IPS DF 6.9 (cell line): ENCODE data around the gene FAM81A.
A peak's percentile ranks its signal among the peaks of the same experiment; 100 is the strongest.
"Not testable (repeated sequence)": the region's sequence is repeated elsewhere in the genome, so short reads cannot be mapped to it uniquely, and the experiment has no call there.

Source experiments
- DNase-seq: peaks from one replicate; pipeline ENCODE4 v3.0.0-alpha.2; 2013; ENCODE audit warnings: low read depth, low spot score
- H3K27ac ChIP-seq: one replicate; pipeline ENCODE4 v1.5.1; 2013; ENCODE audit warnings: low read length, control low read depth
- H3K27me3 ChIP-seq: 2 replicates; pipeline ENCODE4 v1.6.1; 2013; ENCODE audit warnings: mild to moderate bottlenecking, low read length; ENCODE audit not compliant: control insufficient read depth, insufficient read depth
- H3K36me3 ChIP-seq: 2 replicates; pipeline ENCODE4 v1.6.1; 2013; ENCODE audit warnings: low read length; ENCODE audit not compliant: control insufficient read depth, insufficient read depth
- H3K4me1 ChIP-seq: 2 replicates; pipeline ENCODE4 v1.6.1; 2013; ENCODE audit warnings: low read length; ENCODE audit not compliant: control insufficient read depth, insufficient read depth
- H3K4me3 ChIP-seq: 2 replicates; pipeline ENCODE4 v1.5.1; 2013; ENCODE audit warnings: mild to moderate bottlenecking, low read length
- H3K9me3 ChIP-seq: 2 replicates; pipeline ENCODE4 v1.6.1; 2013; ENCODE audit warnings: low read length, inconsistent platforms; ENCODE audit not compliant: control insufficient read depth, insufficient read depth
- WGBS: extraction: QIAGEN DNeasy Blood & Tissue Kit; methylation state at CpG from one replicate; pipeline ENCODE4 v1.1.7; 2013; ENCODE audit warnings: mixed read lengths, missing lambda C conversion rate; ENCODE audit not compliant: insufficient read length, insufficient coverage; 5-methylcytosine and 5-hydroxymethylcytosine counted together

FAM81A gene

GRCh38 chr15:59420986-59421618 lies 16.9 kb upstream of the FAM81A start:
- H3K27me3 ChIP-seq, result no peaks in the 10 kb centered on the region
- no CpG with 5 or more reads among the region's 16 CpGs for WGBS
- no peaks in the 10 kb centered on the region for H3K4me1 ChIP-seq
- no peak overlapping the region for H3K4me3 ChIP-seq
- H3K9me3 ChIP-seq, result no peaks in the 10 kb centered on the region
- DNase-seq, result peak; percentile 68
- no peak overlapping the region for H3K27ac ChIP-seq
- H3K36me3 ChIP-seq, result no peaks in the 10 kb centered on the region

- no peaks in the 10 kb centered on the region for H3K9me3 ChIP-seq
- H3K36me3 ChIP-seq, result no peaks in the 10 kb centered on the region
- no peaks in the 10 kb centered on the region for H3K4me1 ChIP-seq
- no CpG with 5 or more reads among the region's 5 CpGs for WGBS
- no peak for DNase-seq
- no peaks in the 10 kb centered on the region for H3K27me3 ChIP-seq
- no peak overlapping the region for H3K4me3 ChIP-seq
- H3K27ac ChIP-seq, result no peak overlapping the region
Measured at GRCh38 chr15:59424616-59425015, 13.4 kb upstream of the FAM81A start.

GRCh38 chr15:59428898-59429297 lies 9.1 kb upstream of the FAM81A start:
- no CpG with 5 or more reads among the region's 3 CpGs for WGBS
- not testable (repeated sequence) for H3K4me3 ChIP-seq, DNase-seq, H3K27ac ChIP-seq, H3K9me3 ChIP-seq, H3K36me3 ChIP-seq, H3K4me1 ChIP-seq, H3K27me3 ChIP-seq

- Histone ChIP-seq H3K4me3 (no peak overlapping the region), H3K9me3 (no peaks in the 10 kb centered on the region), H3K27me3 (peaks cover 14% of the 10 kb centered on the region), H3K4me1 (no peaks in the 10 kb centered on the region), H3K27ac (no peak overlapping the region), H3K36me3 (no peaks in the 10 kb centered on the region)
- no peak for DNase-seq
- no CpG with 5 or more reads among the region's 1 CpG for WGBS
Measured at GRCh38 chr15:59432389-59432788, 5.6 kb upstream of the FAM81A start.

GRCh38 chr15:59434481-59434880 lies 3.5 kb upstream of the FAM81A start:
- H3K27ac ChIP-seq, result no peak overlapping the region
- no peaks in the 10 kb centered on the region; the same call in 1 of the 2 replicates for H3K4me1 ChIP-seq
- WGBS, result no CpG with 5 or more reads among the region's 4 CpGs
- H3K9me3 ChIP-seq, result no peaks in the 10 kb centered on the region
- H3K27me3 ChIP-seq, result peaks cover 24% of the 10 kb centered on the region
- no peak overlapping the region for H3K4me3 ChIP-seq
- no peak for DNase-seq
- H3K36me3 ChIP-seq, result no peaks in the 10 kb centered on the region

GRCh38 chr15:59436774-59437141 lies 1.2 kb upstream of the FAM81A start:
- Histone ChIP-seq H3K27me3 (peaks cover 24% of the 10 kb centered on the region), H3K4me1 (no peaks in the 10 kb centered on the region; the same call in 1 of the 2 replicates), H3K36me3 (no peaks in the 10 kb centered on the region), H3K27ac (no peak overlapping the region), H3K4me3 (no peak overlapping the region), H3K9me3 (no peaks in the 10 kb centered on the region)
- WGBS, result no CpG with 5 or more reads among the region's 6 CpGs
- no peak for DNase-seq

- no peak for DNase-seq
- Histone ChIP-seq H3K27me3 (peaks cover 24% of the 10 kb centered on the region), H3K27ac (no peak overlapping the region), H3K4me3 (peak overlapping the region; percentile 53; the same call in 1 of the 2 replicates), H3K36me3 (no peaks in the 10 kb centered on the region), H3K4me1 (no peaks in the 10 kb centered on the region; the same call in 1 of the 2 replicates), H3K9me3 (no peaks in the 10 kb centered on the region)
- WGBS, result no CpG with 5 or more reads among the region's 30 CpGs
Measured at GRCh38 chr15:59437142-59437816, 707 bp upstream of the FAM81A start.

- DNase-seq, result no peak
- H3K4me3 ChIP-seq, result peak overlapping the region; percentile 28; the same call in 1 of the 2 replicates
- H3K9me3 ChIP-seq, result no peaks in the 10 kb centered on the region
- H3K27me3 ChIP-seq, result peaks cover 24% of the 10 kb centered on the region
- no peak overlapping the region for H3K27ac ChIP-seq
- WGBS, result no CpG with 5 or more reads among the region's 22 CpGs
- no peaks in the 10 kb centered on the region; the same call in 1 of the 2 replicates for H3K4me1 ChIP-seq
- no peaks in the 10 kb centered on the region for H3K36me3 ChIP-seq
Measured at GRCh38 chr15:59438625-59439290, 772 bp downstream of the FAM81A start.

GRCh38 chr15:59439576-59439975 lies 1.6 kb downstream of the FAM81A start:
- no peak for DNase-seq
- no CpG with 5 or more reads among the region's 7 CpGs for WGBS
- no peak overlapping the region for H3K4me3 ChIP-seq
- no peak overlapping the region for H3K27ac ChIP-seq
- no peaks in the 10 kb centered on the region; the same call in 1 of the 2 replicates for H3K4me1 ChIP-seq
- H3K27me3 ChIP-seq, result peaks cover 24% of the 10 kb centered on the region
- H3K36me3 ChIP-seq, result no peaks in the 10 kb centered on the region
- H3K9me3 ChIP-seq, result no peaks in the 10 kb centered on the region

GRCh38 chr15:59443341-59444072 lies 5.5 kb downstream of the FAM81A start:
- H3K9me3 ChIP-seq, result no peaks in the 10 kb centered on the region
- peaks cover 4% of the 10 kb centered on the region; the same call in 1 of the 2 replicates for H3K27me3 ChIP-seq
- WGBS, result no CpG with 5 or more reads among the region's 8 CpGs
- H3K27ac ChIP-seq, result no peak overlapping the region
- no peak overlapping the region for H3K4me3 ChIP-seq
- H3K36me3 ChIP-seq, result no peaks in the 10 kb centered on the region
- no peaks in the 10 kb centered on the region; the same call in 1 of the 2 replicates for H3K4me1 ChIP-seq
- no peak for DNase-seq
